GM18951 (cell line): ENCODE results near the gene RGL2.
"Not testable (repeated sequence)": the region's sequence is repeated elsewhere in the genome, so short reads cannot be mapped to it uniquely, and the experiment has no call there.

Source experiments
- POLR2A ChIP-seq: IDR thresholded peaks from 4 replicates; pipeline ENCODE4 v1.6.1; 2011; ENCODE audit warnings: mild to moderate bottlenecking; ENCODE audit not compliant: insufficient read length, insufficient read depth; ENCODE audit errors: extremely low read depth
- in situ Hi-C: fragments of 300-500 bp; cut with MboI; formaldehyde crosslinking; loops from one replicate; pipeline ENCODE4 v1.12.0; 2022; ENCODE audit warnings: low sequenced_read_pairs, mixed read lengths, inconsistent platforms; ENCODE audit not compliant: unreplicated experiment

RGL2 gene, protein sequence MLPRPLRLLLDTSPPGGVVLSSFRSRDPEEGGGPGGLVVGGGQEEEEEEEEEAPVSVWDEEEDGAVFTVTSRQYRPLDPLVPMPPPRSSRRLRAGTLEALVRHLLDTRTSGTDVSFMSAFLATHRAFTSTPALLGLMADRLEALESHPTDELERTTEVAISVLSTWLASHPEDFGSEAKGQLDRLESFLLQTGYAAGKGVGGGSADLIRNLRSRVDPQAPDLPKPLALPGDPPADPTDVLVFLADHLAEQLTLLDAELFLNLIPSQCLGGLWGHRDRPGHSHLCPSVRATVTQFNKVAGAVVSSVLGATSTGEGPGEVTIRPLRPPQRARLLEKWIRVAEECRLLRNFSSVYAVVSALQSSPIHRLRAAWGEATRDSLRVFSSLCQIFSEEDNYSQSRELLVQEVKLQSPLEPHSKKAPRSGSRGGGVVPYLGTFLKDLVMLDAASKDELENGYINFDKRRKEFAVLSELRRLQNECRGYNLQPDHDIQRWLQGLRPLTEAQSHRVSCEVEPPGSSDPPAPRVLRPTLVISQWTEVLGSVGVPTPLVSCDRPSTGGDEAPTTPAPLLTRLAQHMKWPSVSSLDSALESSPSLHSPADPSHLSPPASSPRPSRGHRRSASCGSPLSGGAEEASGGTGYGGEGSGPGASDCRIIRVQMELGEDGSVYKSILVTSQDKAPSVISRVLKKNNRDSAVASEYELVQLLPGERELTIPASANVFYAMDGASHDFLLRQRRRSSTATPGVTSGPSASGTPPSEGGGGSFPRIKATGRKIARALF

DNA sequence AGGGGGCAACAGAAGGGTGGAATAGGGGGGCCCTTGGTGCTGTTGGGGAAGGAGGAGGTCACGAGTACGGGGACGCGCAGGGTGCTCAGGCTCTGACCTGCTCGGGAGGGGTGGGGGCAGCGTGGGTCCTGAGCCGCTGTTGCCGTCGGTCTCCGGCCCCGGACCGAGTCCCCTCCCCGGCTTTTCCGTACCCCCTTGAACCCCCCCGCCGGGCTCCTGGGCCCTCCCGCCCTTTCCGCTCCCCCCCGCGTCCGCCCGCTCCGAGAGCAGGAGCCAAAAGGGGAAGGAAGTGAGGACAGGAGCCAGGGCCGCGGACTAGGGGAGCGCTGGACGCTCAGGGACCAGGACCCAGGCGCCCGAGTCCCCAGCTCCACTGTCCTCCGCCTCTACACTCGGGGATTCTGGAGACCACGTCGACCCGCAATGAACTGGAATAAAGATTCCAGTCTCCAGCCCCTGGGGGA lies at the start of gene RGL2:
Gene RGL2 (minus strand): TSS at position 170 of the 464 bp plus-strand sequence. CDS start 332 bp downstream, outside the sequence.
- no peak for TF ChIP-seq POLR2A
- in situ Hi-C loops, result no loop called here

DNA sequence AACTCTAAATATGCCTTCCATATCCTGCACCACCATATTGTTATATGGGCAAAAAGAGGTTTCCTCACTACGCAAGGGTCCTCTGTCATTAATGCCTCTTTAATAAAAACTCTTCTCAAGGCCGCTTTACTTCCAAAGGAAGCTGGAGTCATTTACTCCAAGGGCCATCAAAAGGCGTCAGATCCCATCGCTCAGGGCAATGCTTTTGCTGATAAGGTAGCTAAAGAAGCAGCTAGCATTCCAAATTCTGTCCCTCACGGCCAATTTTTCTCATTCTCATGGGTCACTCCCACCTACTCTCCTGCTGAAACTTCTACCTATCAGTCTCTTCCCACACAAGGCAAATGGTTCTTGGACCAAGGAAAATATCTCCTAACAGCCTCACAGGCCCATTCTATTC lies 49.1 kb upstream of the RGL2 start:
- TF ChIP-seq POLR2A, result no peak
- in situ Hi-C loops, result no loop called here

DNA sequence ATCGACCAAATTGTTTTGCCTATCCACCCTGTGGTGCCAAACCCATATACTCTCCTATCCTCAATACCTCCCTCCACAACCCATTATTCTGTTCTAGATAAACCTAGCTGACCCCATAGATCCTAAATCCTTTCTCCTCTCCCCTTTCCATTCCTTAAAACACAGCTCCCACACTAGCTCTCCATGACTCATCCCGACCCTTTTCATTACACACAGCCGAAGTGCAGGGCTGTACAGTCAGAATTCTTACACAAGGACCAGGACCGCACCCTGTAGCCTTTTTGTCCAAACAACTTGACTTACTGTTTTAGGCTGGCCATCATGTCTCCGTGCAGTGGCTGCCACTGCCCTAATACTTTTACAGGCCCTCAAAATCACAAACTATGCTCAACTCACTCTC lies 48.2 kb upstream of the RGL2 start:
- in situ Hi-C loops, result not testable (repeated sequence)

DNA sequence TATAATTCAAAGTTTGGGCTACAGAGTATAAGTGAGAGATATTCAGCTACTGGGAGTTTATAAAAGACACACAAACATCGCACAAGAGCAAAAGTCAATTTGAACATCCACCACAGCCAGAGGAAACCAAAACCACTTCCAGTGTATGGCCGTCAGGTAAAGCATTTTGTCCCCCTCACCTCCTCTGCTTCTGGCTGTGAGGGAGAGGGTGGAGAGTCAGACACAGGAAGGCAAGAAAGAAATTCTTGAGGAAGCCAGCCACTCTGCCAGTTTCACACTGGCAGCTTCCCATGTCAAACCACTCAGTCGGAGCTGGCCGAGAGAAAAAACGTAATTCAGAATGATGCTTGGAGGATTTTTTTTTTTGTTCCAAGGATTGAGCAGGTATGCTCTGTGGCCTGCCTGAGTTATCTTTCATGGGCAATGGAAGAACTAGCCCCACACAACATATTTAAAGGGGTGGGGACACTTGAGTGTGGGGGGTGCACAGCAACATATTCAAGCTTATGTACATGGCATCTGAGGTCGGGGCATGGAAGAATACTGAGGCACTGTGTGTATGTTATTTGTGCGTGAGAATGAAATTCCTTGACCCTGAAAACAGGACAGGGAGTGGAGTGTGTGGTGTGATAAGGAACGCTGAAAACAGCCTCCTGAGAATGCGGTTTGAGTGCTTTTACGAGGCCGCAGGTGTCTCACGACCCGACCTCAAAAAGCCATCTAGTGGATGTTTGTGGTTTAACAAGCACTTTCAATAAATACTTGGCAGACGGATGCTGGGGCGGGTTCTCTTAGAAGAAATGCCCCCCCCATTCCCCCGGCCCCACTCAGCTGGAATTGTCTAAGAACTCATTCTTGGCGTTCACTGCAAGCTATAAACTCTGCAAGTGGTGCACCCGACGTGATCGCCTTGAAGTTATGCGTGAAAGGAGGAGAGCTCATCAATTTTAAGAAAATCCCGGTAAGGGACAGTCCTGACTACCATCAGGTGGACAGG lies 46.3 kb upstream of the RGL2 start:
- no peak for TF ChIP-seq POLR2A
- in situ Hi-C loops, result no loop called here

DNA sequence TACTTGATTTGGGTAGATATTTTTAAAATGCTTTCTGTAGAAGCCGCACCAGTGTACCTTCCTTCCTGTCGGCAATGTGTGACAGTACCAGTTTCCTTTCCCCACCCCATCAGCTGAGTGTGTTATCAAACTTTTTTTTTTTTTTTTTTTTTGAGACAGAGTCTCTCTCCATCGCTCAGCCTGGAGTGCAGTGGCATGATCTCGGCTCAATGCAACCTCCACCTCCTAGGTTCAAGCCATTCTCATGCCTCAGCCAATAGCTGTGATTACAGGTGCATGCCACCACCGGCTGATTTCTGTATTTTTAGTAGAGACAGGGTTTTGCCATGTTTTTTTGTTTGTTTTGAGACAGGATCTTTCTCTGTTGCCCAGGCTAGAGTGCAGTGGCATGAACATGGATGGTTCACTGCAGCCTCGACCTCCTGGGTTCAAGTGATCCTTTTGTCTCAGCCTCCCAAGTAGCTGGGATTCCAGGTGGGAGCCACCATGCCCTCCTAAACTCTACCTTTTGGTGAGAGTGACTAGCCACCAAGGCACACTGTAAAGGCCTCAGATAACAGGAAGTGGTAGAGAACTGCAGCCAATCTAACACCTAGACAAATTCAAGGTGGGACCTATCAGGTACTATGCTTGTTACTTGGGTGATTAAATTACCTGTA lies 45.3 kb upstream of the RGL2 start:
- no peak for TF ChIP-seq POLR2A
- in situ Hi-C loops, result no loop called here

DNA sequence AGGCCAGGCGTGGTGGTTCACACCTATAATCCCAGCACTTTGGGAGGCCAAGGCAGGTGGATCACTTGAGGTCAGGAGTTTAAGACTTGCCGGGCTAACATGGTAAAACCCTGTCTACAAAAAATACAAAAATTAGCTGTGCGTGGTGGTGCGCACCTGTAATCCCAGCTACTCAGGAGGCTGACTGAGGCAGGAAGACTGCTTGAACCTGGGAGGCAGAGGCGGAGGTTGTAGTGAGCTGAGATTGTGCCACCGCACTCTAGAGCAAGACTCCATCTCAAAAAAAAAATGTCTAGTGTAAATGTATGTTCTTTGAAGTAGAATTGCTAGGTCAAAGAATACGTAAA lies 44.8 kb upstream of the RGL2 start:
- in situ Hi-C loops, result not testable (repeated sequence)

DNA sequence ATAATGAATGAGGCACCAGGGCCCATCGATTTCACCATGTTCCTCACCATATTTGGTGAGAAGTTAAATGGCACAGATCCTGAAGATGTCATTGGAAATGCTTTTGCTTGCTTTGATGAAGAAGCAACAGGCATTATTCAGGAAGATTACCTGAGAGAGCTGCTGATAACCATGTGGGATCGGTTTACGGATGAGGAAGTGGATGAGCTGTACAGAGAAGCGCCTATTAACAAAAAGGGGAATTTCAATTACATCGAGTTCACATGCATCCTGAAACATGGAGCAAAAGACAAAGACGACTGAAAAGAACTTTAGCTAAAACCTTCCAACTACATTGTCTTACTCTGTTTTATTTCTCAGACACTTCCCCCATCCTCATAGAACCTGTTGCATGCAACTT lies 40.5 kb upstream of the RGL2 start:
- in situ Hi-C loops, result no loop called here

DNA sequence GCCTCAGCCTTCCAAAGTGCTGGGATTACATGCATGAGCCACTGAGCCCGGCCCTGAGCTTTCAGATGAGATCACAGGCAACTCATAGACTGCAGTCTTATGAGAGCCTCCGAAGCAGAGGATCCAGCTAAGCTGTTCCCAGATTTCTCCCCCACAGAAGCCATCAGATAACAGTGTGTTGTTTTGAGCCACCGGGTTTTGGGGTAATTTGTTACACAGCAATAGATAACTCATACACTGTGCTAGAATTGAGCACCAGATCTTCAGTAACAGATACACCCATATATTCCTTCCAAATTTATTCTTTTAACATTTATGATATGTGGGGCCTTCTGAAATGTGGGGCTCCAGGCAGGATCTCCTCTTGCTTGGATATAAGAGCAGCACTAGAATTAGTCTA lies 37.8 kb upstream of the RGL2 start:
- in situ Hi-C loops, result no loop called here
- no peak for TF ChIP-seq POLR2A

More for the DNA sequence above, 40.5 kb upstream of the RGL2 start:
- TF ChIP-seq POLR2A, result no peak

DNA sequence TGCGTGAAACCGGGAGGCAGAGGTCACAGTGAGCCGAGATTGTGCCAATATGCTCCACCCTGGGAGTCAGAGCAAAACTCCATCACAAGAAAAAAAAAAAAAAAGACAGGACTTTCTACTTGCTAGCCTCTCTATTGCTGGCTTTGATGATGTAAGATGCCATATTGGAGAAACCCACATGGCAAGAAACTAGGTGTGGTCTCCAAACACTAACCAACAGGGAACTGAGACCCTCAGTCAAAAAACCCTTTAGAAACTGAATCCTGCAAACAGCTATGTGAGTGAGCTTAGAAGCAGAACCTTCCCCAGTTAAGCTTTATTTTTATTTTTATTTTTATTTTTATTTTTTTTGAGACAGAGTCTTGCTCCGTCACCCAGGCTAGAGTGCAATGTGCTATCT lies 37.2 kb upstream of the RGL2 start:
- TF ChIP-seq POLR2A, result no peak
- in situ Hi-C loops, result no loop called here

DNA sequence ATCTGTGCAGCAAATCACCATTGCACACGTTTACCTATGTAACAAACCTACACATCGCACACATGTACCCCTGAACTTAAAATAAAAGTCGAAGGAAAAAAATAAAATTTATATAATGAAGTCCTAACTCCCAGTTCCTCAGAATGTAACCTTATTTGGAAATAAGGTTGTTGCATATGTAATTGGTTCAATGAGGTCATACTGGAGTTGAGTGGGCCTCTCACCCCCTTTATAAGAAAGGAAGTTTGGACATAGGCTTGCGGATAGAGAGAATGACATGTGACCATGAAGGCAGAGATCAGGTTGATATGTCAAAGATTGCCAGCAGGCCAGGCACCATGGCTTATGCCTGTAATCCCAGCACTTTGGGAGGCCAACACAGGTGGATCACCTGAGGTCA lies 34.9 kb upstream of the RGL2 start:
- TF ChIP-seq POLR2A, result no peak
- in situ Hi-C loops, result no loop called here

DNA sequence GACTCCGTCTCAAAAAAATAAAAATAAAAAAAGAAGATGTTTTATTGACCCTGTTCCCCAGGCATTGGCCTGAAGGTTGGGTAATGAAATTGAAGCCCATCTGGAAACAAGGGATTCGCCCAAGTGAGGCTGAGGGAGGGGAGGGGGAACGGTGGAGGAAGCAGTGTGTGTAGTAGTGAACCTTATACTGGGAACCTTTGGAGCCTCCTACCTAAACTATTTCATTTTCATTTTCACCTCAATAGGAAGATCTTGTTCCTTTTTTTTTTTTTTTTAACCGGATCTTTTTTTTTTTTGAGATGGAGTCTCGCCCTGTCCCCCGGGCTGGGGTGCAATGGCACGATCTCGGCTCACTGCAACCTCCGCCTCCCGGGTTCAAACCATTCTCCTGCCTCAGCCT lies 32.0 kb upstream of the RGL2 start:
- in situ Hi-C loops, result no loop called here

DNA sequence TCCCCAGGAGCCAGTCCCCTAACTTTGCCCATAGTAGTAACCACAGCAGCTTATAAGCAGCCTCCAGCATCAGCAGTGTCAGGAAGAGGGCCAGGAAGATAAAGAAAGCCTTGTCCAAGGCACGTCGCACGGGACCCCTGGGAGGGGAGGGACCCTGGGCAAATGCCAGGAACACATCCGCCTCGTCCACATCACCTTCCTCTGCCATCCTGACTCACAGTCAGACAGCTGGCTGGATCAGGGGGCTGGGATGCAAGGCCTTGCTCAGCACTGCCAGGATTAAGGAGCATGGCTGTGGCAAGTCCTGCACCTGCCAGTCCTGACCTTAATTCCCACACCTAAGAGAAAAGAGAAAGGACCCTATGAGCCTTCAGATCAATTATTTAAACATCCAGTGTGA lies 30.3 kb upstream of the RGL2 start:
- in situ Hi-C loops, result no loop called here
- TF ChIP-seq POLR2A, result no peak

More for the DNA sequence above, 32.0 kb upstream of the RGL2 start:
- no peak for TF ChIP-seq POLR2A

DNA sequence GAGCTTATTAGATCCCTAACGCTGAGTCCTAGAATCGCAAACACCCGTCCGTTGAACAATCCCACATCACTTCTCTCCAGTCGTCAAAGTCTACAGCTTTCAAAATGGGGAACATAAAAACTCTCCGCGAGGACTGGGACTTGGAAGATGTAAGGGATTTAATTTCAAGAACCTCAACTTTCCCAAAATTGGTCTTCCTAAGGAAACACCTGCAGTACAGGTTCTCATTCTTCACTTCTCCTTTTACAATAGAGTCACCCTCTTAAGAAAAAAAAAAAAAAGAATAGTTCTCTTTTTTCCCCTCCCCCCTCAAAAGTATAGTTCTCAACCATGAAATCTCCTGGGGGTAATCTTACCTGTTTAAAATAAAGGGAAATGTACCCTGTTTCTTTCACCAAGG lies 25.4 kb upstream of the RGL2 start:
- TF ChIP-seq POLR2A, result no peak

More for the DNA sequence above, 25.4 kb upstream of the RGL2 start:
- in situ Hi-C loops, result no loop called here
